Lower leg skin (tissue), 4 donors: Measurements from ENCODE around the gene SCAPER. TPM values are rescaled to one million over a fixed set of nuclear protein-coding genes. Genes with fewer than 3 reads are reported as not detected.
"Not testable (repeated sequence)": the region's sequence is repeated elsewhere in the genome, so short reads cannot be mapped to it uniquely, and the experiment has no call there.

Experiments
- DNase-seq, 2 donors: peaks; one replicate each; pipeline ENCODE4 v3.0.0-alpha.2; 2019; ENCODE audit warnings: low spot score in 2 of 2
- H3K4me3 ChIP-seq: fragments of 200-600 bp; sonication (generic); 2 replicates; pipeline ENCODE4 v1.5.1; 2017; ENCODE audit warnings: mild to moderate bottlenecking, low read depth; ENCODE audit not compliant: poor library complexity, severe bottlenecking
- CTCF ChIP-seq, 3 donors: fragments of 450-650 bp; IDR thresholded peaks; one replicate each; pipeline ENCODE4 v1.5.1; 2016; ENCODE audit warnings: antibody characterized with exemption in 3 of 3, mild to moderate bottlenecking in 3 of 3, moderate library complexity in 2 of 3
- POLR2A ChIP-seq, 2 donors: fragments of 450-650 bp; IDR thresholded peaks; one replicate each; pipeline ENCODE4 v1.6.1; 2016 to 2017; ENCODE audit warnings: antibody characterized with exemption in 2 of 2, mild to moderate bottlenecking in 1 of 2, moderate library complexity in 1 of 2
- WGBS, 2 donors: methylation state at CpG; one replicate each; pipeline ENCODE4 v1.1.5; 2018; 5-methylcytosine and 5-hydroxymethylcytosine counted together
- intact Hi-C: fragments of 100-400 bp; cut with DNase I; formaldehyde crosslinking; loops from one replicate; pipeline ENCODE4 v1.15.0; 2023; ENCODE audit warnings: low total_unique reads
- total RNA-seq, 4 donors: library from RNA; depleted of rRNA; stranded (reverse); fragments of >200 nt; gene quantifications; one replicate each; pipeline ENCODE4 v1.1.0, GENCODE V29; 2016

The SCAPER gene
- total RNA-seq, 4 donors from 2014 or later = 23.8 to 63.2 (median 32.9) TPM

GRCh38 chr15:76903251-76903681 is 1.9 kb downstream of the SCAPER start:
- no peak overlapping the region for H3K4me3 ChIP-seq
- TF ChIP-seq POLR2A (IDR thresholded peaks at IDR 0.05) (no peak), CTCF (IDR thresholded peaks at IDR 0.05) (no peak)
- intact Hi-C loops = no loop called here
- DNase-seq = no peak

GRCh38 chr15:76901965-76902364 is 3.2 kb downstream of the SCAPER start:
- no peak overlapping the region for H3K4me3 ChIP-seq
- intact Hi-C loops = no loop called here
- no peak for DNase-seq
- WGBS, 2 donors = 94 to 98% methylated on average over 2 of the region's 2 CpGs
- no peak for TF ChIP-seq CTCF (IDR thresholded peaks at IDR 0.05)
- TF ChIP-seq POLR2A (IDR thresholded peaks at IDR 0.05) = no peak

- intact Hi-C loops, DNase-seq, H3K4me3 ChIP-seq: not testable (repeated sequence)
- 58 to 87% methylated on average over 4 of the region's 6 CpGs for WGBS, 2 donors
Measured at GRCh38 chr15:76899931-76900310, 5.2 kb downstream of the SCAPER start.

- intact Hi-C loops, DNase-seq, H3K4me3 ChIP-seq: not testable (repeated sequence)
- whole genome bisulfite sequencing, 2 donors = 95 to 97% methylated on average over 32 to 39 of the region's 39 CpGs
Measured at GRCh38 chr15:76899176-76899930, 5.8 kb downstream of the SCAPER start.

- TF ChIP-seq POLR2A (IDR thresholded peaks at IDR 0.05) = no peak
- TF ChIP-seq CTCF (IDR thresholded peaks at IDR 0.05) = no peak
- intact Hi-C loops = no loop called here
- DNase-seq = no peak
- no peak overlapping the region for H3K4me3 ChIP-seq
- WGBS, 2 donors = 62 to 64% methylated on average over 4 of the region's 4 CpGs
Measured at GRCh38 chr15:76898102-76898501, 7.0 kb downstream of the SCAPER start.

GRCh38 chr15:76894174-76894573 is 11.0 kb downstream of the SCAPER start:
- WGBS, 2 donors = 96 to 98% methylated on average over 2 of the region's 2 CpGs

GRCh38 chr15:76892836-76893235 is 12.3 kb downstream of the SCAPER start:
- DNase-seq, intact Hi-C loops, H3K4me3 ChIP-seq: not testable (repeated sequence)
- 92 to 99% methylated on average over 5 of the region's 5 CpGs for WGBS, 2 donors

More at GRCh38 chr15:76894174-76894573, 11.0 kb downstream of the SCAPER start:
- TF ChIP-seq POLR2A (IDR thresholded peaks at IDR 0.05) (no peak), CTCF (IDR thresholded peaks at IDR 0.05) (no peak)
- intact Hi-C loops = no loop called here
- H3K4me3 ChIP-seq = no peak overlapping the region
- no peak for DNase-seq

GRCh38 chr15:76887280-76888141 is 17.6 kb downstream of the SCAPER start:
- 90 to 93% methylated on average over 14 of the region's 14 CpGs for WGBS, 2 donors
- intact Hi-C loops, H3K4me3 ChIP-seq, DNase-seq: not testable (repeated sequence)
